Stimulated activated CD8-positive, alpha-beta memory T cell treated with anti-CD3 and anti-CD28 coated beads, Interleukin-7, amount 100 ng/mL, for 24 hours (primary cell): ENCODE data around the gene SYT1.
"Not testable (repeated sequence)": the region's sequence is repeated elsewhere in the genome, so short reads cannot be mapped to it uniquely, and the experiment has no call there.

Source experiments
- DNase-seq: peaks from one replicate; pipeline ENCODE4 v3.0.0-alpha.2; 2020; ENCODE audit warnings: low read depth

The SYT1 gene

DNA sequence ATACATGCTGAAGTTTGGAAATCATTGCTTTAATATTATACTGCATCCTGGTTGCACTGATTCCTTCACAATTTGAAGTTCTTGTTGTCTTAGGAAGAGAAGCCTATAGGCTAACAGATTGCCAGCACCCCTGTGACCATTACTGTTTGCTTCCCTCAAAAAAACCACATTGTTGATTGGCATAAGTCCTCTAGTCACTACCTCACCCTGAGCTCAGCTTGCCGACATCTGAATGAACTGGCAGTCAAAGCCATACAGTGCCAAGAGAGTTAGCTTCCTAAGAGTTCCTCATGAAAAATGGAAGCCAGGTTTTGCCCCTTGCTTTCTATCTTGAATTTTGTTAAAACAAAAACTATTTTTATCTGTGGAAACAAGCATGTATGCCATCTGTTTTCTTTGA is 276.1 kb downstream of the SYT1 start:
- no peak for DNase-seq

DNA sequence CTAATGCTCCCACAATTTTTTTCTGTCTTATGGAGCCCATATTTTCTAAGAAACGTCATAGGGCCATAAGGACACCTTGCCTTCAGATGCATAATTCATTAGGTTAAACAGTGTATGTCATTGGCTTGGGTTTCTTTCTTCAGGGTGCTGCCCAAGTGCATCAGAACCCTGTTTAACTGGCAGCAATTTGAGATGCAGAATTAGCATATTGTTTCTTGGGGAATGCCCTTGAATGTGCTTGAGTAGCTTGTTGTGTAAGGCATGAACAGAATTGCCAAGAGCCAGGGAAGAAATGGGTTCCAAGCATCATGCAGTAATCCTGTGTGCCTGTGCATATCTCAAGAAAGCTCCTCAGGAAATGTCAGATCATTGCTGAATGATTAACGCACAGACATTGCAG is 277.2 kb downstream of the SYT1 start:
- DNase-seq = no peak

DNA sequence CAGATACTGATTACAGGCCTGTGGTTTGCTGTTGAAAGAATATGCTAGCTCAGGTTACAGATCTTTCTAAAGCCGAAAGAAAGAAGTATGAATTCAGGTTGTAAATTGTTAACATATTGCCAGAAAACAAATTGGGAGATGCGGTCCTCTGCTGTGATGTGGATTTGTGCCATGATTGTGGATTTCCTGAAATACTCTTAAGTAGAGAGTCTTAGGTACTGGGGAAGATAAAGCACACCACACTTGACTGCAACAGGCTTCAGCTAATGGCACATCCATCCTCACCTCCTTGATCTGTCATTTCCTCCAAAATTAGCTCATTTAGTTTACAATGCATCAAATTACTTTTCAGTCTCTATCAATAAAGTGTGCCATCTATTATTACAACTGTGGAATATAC is 279.2 kb downstream of the SYT1 start:
- DNase-seq = no peak

DNA sequence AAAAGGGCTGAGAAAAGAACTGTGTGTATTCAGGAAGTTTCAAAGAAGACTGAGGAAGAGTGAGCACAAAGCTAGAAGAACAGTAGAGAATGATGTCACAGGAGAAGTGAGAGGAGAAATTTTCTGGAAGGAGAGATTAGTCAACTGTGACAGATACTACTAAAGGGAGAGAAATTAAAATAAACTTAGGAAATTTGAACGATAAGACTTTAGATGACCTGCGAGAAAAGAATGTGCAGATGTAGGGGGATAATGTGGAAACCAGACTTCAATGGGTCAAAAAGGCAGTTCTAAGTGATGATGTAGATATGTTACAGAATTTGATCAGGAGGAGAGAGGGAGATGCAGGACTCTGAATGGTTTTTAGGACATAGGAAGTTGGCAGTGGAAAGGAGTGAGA is 287.4 kb downstream of the SYT1 start:
- DNase-seq = no peak

DNA sequence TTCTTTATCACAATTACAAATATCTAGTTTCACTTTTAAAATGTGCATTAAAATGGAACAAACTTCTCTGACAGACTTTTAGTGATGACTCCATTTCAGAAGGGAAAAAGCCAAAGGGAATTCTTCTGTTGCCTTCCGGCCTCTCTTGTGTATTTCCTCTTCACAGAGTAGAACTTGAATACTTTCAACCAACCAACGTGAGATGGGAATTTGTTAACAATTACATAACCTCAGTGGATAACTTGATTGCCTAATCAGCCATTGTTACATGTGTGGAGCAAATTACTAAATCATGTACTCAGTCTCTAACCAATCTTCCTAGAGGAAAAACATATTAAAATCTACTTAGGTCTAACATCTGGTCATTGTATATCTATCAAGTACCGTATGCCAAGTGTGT is 291.1 kb downstream of the SYT1 start:
- DNase-seq = no peak

DNA sequence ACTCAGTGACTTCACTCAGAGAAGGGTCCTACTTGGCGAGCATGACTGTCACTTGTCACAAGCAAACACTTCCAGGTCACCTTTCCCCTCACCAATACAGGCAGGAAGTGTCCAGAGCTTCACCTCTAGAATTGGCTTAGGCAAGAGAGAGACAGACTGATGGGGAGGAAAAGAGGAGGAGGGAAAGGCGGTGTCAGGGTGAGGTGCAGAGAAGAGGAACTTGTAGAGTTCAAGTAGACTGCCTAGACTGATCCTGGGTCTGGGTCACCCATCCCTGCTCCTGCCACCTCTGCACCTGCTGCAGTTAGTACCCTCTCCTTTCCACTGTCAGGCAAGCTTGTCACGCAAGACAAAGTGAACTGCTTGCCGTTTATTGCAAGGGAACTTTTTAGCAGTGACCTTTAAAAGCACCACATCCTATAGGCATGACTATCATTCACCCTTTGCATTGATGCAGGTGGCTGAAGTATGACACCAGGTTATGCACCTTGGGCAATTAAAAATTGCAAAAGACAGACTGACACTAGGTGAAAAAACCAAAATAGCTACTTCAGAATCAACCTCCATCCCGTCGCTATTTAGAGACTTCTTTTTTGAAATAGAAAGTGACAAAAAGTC is 292.4 kb downstream of the SYT1 start:
- DNase-seq = no peak

DNA sequence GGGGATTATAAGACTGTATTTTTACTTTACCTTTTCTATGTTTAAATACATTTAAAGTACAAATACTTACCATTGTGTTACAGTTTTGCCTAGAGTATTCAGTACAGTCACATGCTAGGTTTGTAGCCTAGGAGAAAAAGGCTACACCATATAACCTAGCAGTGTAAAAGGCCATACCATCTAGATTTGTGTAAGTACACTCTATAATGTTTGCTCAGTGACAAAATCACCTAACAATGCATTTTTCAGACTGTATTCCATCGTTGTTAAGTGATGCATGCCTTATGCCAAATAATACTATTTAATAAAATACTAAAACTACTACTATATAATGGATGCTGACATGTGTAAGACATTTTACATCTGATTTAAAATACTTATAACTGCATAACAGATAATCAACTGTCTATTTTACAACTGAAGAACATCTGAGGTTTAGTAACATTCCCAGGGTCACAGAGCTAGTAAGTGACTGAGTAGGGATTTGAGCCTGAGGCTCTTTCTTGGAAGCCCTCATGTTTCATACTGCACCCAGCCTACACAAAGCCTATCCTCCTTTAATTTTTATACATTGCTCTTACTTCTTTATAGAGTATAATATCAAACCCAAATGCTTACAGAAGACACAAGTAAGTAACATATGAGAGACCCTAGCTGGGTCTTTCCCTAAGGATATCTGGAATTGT is 296.8 kb downstream of the SYT1 start:
- DNase-seq = no peak

DNA sequence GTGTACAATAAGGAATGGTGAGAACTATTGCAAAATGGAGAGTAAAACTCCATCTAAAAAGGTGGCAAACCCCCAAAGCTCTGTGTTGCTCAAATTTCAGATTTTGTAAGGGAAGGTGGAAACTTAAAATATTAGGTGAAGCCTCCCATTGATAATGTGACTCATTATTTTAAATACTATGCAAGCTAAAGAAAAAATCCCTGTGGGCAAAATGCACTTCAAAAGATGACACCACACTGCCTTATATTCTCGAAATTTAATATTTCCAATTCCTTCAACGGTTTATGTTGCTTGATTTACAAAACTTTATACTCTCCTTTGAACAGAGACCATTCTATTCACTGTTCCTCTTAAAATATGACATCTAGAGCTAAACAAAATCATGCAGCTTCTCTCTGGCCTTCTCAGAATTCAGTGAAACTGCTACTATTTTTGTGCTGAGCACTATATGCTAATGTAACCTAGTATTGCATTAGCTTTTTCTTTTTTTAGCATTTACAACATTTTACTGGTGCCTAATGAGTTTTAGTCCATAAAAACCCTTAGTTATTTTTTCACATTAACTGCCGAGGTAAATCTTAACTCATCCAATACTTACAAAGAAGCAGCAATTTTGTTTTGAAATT is 297.7 kb downstream of the SYT1 start:
- no peak for DNase-seq

DNA sequence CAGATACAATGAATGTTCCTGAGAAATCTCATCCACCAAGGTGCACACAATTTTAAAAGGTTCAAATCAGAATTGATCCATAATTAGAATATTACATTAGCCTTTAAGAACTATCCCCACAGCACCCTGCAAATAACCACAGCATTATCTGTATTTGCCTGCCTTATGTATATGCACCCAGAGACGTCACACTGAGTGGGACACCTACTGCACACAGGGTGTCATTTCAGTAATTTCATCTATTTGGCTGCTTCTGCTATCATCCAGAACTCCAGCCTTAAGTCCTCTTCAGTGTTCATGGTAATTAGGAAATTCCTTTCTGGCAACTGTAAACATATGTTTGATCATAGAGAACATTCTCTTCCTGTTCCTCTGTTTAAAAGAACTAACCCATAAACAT is 298.4 kb downstream of the SYT1 start:
- no peak for DNase-seq

DNA sequence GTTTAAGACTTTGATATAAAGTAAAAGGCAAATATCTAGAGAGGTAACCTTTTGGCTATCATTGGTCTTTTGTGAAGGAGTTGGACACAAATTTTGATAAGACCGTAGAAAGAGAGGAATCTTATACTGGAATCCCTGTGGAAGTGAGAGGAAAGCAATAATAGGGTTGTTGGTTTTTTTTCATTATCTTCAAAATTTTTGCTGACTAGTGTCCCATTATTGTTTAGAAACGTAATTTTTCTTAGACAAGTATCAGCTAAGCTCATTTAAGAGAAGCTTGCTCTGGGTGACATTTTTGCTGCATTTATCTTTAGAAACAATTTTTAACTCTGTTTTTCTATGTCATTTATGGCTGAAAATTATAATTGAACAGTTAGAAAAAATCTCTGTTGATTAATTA is 300.3 kb downstream of the SYT1 start:
- DNase-seq = no peak

DNA sequence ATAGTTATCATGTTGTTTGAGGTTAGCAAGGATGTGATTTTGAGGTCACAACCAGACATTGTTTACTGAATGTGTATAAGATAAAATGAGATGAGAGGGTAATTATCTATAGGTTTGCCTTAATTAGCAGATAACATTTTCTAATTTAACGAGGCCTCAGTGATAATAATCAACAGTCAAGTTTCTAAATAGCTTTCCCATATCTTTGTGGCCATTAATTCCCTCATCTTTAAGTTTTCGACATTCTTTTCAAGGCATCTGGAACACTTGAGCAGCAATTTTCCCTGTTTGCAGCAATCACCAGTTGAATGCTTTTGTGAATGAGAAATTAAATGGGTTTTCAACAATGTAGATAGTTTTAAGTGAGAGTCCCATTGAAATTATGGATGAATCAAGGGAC is 304.1 kb downstream of the SYT1 start:
- DNase-seq = no peak

DNA sequence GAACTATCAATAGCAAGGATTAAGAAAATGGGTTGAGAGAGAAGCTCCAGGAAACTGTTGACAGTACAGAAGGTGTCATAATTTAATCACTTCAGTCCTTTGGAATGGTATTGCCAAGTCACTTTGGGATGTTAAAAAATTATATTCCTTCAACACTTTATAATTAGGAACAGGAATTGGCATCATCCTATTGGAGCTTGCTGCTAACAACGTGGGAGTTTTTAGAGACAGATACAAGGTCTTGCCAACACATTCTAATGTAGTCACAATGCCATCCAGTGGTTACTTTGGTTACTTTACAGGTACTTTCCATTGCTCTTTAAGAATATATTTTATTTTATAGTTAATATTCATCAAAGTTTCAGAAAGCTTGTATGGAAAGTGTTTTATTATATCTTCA is 310.1 kb downstream of the SYT1 start:
- no peak for DNase-seq

DNA sequence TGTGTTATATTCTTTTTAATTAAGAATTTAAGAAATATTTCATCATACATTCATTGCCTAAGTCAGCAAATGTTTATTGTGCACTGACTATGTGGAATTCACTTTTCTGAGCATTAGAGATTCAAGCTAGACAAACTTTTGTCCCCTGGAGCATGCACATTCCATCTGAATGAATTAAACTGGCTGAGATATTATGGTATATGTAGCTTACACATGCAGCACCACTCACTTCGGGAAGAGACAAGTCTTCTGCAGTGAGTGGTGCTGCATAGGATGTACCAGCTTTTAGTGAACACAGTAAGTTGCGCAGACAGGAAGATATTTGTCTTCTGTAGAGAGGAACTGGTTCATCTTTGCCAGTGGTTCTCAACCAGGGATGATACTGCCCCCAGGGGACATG is 318.4 kb downstream of the SYT1 start:
- DNase-seq = no peak

DNA sequence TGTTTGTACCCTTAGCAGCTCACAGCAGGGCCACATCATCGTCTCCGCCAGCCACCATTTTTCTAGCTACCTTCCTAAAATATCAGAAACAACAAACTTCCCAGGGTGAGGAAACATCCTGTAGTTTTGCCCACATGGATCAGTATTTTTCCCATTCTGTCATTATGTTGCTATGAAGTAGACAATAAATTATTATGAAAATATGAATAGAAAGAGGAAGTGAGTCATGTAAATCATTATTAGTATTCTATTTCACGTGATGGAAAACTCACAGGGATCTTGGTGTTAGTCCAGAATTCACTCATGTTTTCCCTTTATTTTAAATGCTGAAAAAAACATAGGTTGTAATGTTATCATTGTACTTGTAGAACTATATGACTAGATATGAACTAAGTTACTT is 319.4 kb downstream of the SYT1 start:
- DNase-seq = no peak

DNA sequence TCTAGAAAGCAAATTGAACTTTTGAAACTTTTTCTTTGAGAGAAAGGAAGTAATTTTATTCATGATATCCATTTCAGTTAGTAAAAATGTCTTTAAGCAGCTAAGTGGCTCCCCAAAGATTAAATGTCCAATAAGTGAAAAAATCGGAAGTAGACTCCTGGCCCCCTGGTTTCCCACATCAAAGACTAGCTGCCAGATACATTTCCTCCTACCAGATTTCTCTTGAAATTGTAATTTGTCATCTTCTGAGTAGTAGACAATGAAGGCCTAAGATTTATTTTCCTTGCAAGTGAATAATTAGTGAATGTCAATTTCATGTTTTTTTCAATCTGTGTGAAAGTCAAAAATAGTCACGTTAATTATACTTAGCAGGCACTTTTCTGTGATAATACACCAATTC is 321.9 kb downstream of the SYT1 start:
- DNase-seq = no peak

DNA sequence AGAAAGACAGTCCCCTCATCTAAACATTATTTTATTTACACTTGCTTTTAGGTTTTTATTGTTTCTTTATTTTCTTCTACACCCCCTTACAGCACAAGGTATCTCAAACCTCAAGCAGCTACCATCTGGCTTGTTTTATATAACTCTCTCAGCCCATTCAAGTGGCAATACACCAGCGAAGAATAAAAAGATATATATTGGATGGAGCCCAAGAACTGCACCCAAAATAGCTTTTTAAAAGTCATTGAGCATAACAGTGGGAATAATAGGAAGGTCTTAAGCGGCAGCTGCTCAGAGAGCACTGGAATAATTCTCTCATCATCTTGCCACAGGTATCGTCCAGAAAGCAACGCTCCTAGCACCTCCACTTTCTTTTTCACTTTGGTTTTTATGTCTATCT is 322.5 kb downstream of the SYT1 start:
- DNase-seq = no peak

DNA sequence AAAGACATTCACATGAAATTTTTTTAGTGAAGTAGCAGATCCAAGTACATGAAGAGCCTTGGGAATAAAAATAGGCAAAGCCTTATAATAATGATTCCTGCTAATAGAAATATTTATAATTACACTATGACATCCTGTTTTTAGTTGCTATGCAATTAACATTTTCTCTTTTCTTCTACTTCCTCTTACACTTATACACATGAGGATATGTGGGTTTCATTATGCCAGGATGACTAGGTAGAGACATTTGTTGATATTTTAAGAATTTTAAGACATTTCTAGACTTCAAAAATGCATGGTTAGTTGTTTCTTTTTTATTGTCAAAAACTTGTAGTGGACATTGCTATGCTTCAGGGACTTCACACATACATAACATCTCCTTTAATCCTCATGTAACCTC is 326.8 kb downstream of the SYT1 start:
- DNase-seq = no peak

DNA sequence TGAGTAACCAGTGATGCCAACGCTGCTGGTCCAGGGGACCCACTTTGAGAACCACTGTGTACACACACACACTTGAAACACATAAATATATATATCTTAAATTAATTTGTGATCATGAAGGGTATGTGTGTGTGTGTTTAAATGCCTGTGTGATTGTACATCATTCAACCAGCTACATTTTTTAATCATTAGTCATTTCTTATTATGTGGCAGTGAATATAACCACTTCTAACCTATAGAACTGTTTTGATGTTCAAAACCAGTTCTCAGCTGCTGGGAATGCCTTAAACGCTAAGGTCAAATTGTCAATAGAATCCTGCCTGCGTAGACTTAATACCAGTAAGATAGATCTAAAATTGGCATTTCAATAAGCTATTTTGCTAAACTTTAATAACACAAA is 330.0 kb downstream of the SYT1 start:
- DNase-seq = no peak

DNA sequence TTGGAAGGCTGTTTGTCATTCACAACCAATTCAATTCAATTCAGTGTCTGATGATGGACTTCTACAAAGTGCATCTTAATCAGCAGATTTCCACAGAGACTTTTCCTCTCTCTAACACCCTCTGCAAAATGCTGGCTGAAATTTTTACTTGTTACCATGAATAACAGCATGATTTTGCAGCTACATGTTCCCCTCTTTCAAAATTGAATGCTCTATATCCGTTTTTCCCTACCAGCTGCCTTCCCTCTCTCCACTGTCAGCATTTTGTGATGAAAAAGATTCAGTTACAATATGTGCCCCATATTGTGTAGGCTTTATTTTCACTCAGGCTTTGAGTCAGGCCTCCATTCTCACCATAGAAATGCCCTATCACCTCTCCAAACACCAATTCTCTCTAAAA is 334.6 kb downstream of the SYT1 start:
- DNase-seq = no peak

DNA sequence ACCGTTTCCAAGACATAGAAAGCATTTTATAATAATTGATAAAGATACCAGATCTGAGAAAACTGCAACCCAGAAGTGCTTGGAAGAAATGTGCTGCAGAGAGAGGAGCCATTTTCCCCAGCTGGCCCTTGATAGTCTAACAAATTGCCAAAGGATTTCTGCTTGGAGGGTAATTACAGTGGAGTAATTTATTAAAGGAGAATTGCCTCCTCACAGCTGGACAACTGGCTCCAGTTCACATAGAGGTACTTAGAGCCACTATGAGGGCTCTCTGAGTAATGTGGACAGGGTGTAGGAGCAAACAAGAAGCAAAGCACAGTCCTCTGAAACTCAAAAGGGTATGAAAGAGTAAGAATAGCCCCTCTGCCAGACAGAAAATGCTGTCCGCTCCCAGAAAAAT is 335.6 kb downstream of the SYT1 start:
- DNase-seq = no peak

DNA sequence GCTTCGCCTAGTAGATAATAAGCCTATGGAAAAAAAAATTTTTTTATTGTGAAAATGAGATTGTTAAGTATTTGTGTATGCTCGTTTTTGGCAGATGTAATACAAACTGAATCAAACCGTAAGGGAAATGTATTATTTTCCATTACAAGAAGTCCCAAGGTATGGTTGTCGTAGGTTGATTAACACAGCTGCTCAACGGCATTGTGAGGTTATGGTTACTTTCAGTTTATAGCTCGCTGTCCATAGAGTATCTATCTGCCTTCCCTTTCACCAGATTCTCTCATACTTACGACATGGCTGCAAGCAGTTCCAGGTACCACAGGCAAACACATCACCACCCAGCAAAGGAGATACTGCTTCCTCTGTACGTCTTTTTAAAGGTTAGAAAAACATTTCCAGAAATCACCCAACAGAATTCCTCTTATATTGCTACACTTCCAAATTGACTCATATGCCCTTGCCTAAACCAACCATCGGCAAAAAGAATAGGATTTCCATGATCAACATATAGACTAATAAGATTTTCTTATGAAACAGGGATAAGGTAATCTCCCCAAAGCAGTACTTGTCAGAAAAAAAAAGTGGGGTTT is 338.6 kb downstream of the SYT1 start:
- DNase-seq = no peak

DNA sequence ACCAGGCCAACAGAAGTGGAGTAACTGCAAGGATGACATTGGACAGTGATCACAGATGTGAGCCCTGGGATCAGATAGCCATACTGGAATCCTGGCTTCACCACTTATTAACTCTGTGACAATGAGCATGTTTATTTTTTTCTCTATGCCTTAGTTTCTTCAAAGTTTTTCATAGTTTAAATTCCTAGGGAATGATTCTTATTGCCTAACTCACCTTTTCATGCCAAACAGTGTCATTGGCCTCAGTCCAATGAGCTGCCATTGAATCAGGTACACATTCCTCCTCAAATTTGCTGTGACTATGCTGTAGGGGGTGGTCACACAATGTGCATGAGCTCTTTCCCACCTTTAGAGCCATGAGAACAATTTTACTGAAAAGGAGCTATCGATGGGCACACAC is 342.3 kb downstream of the SYT1 start:
- no peak for DNase-seq

DNA sequence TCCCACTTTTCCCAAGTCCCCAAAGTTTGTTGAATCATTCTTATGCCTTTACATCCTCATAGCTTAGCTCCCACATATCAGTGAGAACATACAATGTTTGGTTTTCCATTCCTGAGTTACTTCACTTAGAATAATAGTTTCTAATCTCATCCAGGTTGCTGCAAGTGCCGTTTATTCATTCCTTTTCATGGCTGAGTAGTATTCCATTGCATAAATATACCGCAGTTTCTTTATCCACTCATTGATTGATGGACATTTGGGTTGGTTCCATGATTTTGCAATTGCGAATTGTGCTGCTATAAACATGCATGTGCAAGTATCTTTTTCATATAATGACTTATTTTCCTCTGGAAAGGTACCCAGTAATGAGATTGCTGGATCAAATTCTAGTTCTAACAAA is 345.8 kb downstream of the SYT1 start:
- not testable (repeated sequence) for DNase-seq

DNA sequence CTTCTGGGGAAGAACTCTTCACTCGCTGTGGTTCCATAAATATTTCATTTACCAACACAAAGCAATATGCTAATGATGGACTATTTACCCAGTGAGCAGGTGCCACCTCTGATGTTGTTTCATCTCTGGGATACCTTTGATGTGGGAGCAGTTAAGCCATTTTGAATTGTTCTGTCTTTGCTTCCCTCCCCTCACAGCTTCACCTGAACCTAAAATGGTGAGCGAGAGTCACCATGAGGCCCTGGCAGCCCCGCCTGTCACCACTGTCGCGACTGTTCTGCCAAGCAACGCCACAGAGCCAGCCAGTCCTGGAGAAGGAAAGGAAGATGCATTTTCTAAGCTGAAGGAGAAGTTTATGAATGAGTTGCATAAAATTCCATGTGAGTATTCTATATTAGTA is 352.7 kb downstream of the SYT1 start:
- DNase-seq = no peak
